HG02588 (cell line): ENCODE measurements around the gene ITPR2.

Source experiments
- ATAC-seq: cut with Tn5 transposase; IDR thresholded peaks from one replicate; pipeline ENCODE4 v1.9.1; 2021; ENCODE audit warnings: mild to moderate bottlenecking, moderate library complexity; ENCODE audit not compliant: unreplicated experiment

Gene ITPR2

GRCh38 chr12:26825459-26826016 lies 7.5 kb downstream of the ITPR2 start:
- ATAC-seq = no peak

GRCh38 chr12:26823390-26823789 lies 9.6 kb downstream of the ITPR2 start:
- ATAC-seq = no peak

- no peak for ATAC-seq
Observed at GRCh38 chr12:26822026-26822425, 11.0 kb downstream of the ITPR2 start.

GRCh38 chr12:26821212-26821701 lies 11.7 kb downstream of the ITPR2 start:
- ATAC-seq = no peak

- no peak for ATAC-seq
Observed at GRCh38 chr12:26818636-26819035, 14.4 kb downstream of the ITPR2 start.

GRCh38 chr12:26818201-26818600 lies 14.8 kb downstream of the ITPR2 start:
- ATAC-seq = no peak

GRCh38 chr12:26817183-26817591 lies 15.8 kb downstream of the ITPR2 start:
- ATAC-seq = peak; percentile 80

- no peak for ATAC-seq
Observed at GRCh38 chr12:26813812-26814211, 19.2 kb downstream of the ITPR2 start.

GRCh38 chr12:26810330-26810729 lies 22.7 kb downstream of the ITPR2 start:
- no peak for ATAC-seq

GRCh38 chr12:26809611-26810285 lies 23.2 kb downstream of the ITPR2 start:
- ATAC-seq = no peak

- no peak for ATAC-seq
Observed at GRCh38 chr12:26808766-26809476, 24.1 kb downstream of the ITPR2 start.

- no peak for ATAC-seq
Observed at GRCh38 chr12:26807292-26807691, 25.7 kb downstream of the ITPR2 start.

- no peak for ATAC-seq
Observed at GRCh38 chr12:26806556-26806955, 26.4 kb downstream of the ITPR2 start.

GRCh38 chr12:26805401-26805971 lies 27.5 kb downstream of the ITPR2 start:
- ATAC-seq = no peak

GRCh38 chr12:26803552-26803951 lies 29.4 kb downstream of the ITPR2 start:
- ATAC-seq = no peak

- ATAC-seq = no peak
Observed at GRCh38 chr12:26801486-26801885, 31.5 kb downstream of the ITPR2 start.

- no peak for ATAC-seq
Observed at GRCh38 chr12:26800858-26801257, 32.1 kb downstream of the ITPR2 start.

- no peak for ATAC-seq
Observed at GRCh38 chr12:26800347-26800746, 32.6 kb downstream of the ITPR2 start.

GRCh38 chr12:26799741-26800140 lies 33.3 kb downstream of the ITPR2 start:
- no peak for ATAC-seq

GRCh38 chr12:26798640-26799039 lies 34.4 kb downstream of the ITPR2 start:
- ATAC-seq = no peak

GRCh38 chr12:26798023-26798422 lies 35.0 kb downstream of the ITPR2 start:
- no peak for ATAC-seq

- no peak for ATAC-seq
Observed at GRCh38 chr12:26795910-26796309, 37.1 kb downstream of the ITPR2 start.
